Activated gamma-delta T cell (primary cell): Measurements from ENCODE around the gene ABCB1.
"Not testable (repeated sequence)": the region's sequence is repeated elsewhere in the genome, so short reads cannot be mapped to it uniquely, and the experiment has no call there.

Source experiments
- DNase-seq: peaks from one replicate; lab custom pipeline; 2025; lab: John Stamatoyannopoulos, UW

Gene ABCB1

GRCh38 chr7:87575521-87575920, 25.2 kb downstream of the ABCB1 start:
- no peak for DNase-seq

GRCh38 chr7:87574630-87575029, 26.1 kb downstream of the ABCB1 start:
- DNase-seq = no peak

- DNase-seq = not testable (repeated sequence)
Observed at GRCh38 chr7:87572513-87572912, 28.2 kb downstream of the ABCB1 start.

GRCh38 chr7:87570178-87570577, 30.5 kb downstream of the ABCB1 start:
- DNase-seq = no peak

- DNase-seq = no peak
Observed at GRCh38 chr7:87567052-87567451, 33.6 kb downstream of the ABCB1 start.

GRCh38 chr7:87566311-87566900, 34.3 kb downstream of the ABCB1 start:
- DNase-seq = no peak

GRCh38 chr7:87565877-87566276, 34.8 kb downstream of the ABCB1 start:
- DNase-seq = no peak

GRCh38 chr7:87564296-87564963, 36.3 kb downstream of the ABCB1 start:
- DNase-seq = no peak

- DNase-seq = no peak
Observed at GRCh38 chr7:87561702-87562101, 39.0 kb downstream of the ABCB1 start.

- no peak for DNase-seq
Observed at GRCh38 chr7:87561102-87561501, 39.6 kb downstream of the ABCB1 start.

- DNase-seq = no peak
Observed at GRCh38 chr7:87552351-87552900, 48.3 kb downstream of the ABCB1 start.

GRCh38 chr7:87548123-87548919, 52.4 kb downstream of the ABCB1 start:
- no peak for DNase-seq

GRCh38 chr7:87545760-87546159, 54.9 kb downstream of the ABCB1 start:
- no peak for DNase-seq

- DNase-seq = no peak
Observed at GRCh38 chr7:87543623-87544022, 57.1 kb downstream of the ABCB1 start.

- DNase-seq = no peak
Observed at GRCh38 chr7:87541648-87542047, 59.0 kb downstream of the ABCB1 start.

- DNase-seq = no peak
Observed at GRCh38 chr7:87538052-87538451, 62.6 kb downstream of the ABCB1 start.

GRCh38 chr7:87534072-87534471, 66.6 kb downstream of the ABCB1 start:
- no peak for DNase-seq

- DNase-seq = no peak
Observed at GRCh38 chr7:87530126-87530525, 70.6 kb downstream of the ABCB1 start.

- DNase-seq = no peak
Observed at GRCh38 chr7:87528730-87529129, 72.0 kb downstream of the ABCB1 start.

- no peak for DNase-seq
Observed at GRCh38 chr7:87518735-87519134, 81.9 kb downstream of the ABCB1 start.

GRCh38 chr7:87517891-87518290, 82.8 kb downstream of the ABCB1 start:
- no peak for DNase-seq

- no peak for DNase-seq
Observed at GRCh38 chr7:87517136-87517815, 83.4 kb downstream of the ABCB1 start.
